Astrocyte of the cerebellum (primary cell): ENCODE measurements around the gene SLC13A4.

Source experiments
- DNase-seq: peaks from one replicate; pipeline ENCODE4 v3.0.0-alpha.2; 2011; ENCODE audit warnings: low read depth
- H3K4me3 ChIP-seq: 2 replicates; pipeline ENCODE4 v1.5.1; 2011; ENCODE audit warnings: mild to moderate bottlenecking, low read depth, low read length, moderate library complexity
- CTCF ChIP-seq: IDR thresholded peaks from 2 replicates; pipeline ENCODE4 v1.5.1; 2012; ENCODE audit warnings: low read length, low read depth, moderate library complexity, mild to moderate bottlenecking; ENCODE audit errors: missing control alignments
- in situ Hi-C: cut with HindIII; loops from 2 replicates; pipeline ENCODE4 v1.10.0; 2017; ENCODE audit warnings: low sequenced_read_pairs

Gene SLC13A4

GRCh38 chr7:135771051-135771450, 43.1 kb upstream of the SLC13A4 start:
- no peak for DNase-seq
- TF ChIP-seq CTCF: no peak
- in situ Hi-C loops: no loop called here
- no peak overlapping the region for H3K4me3 ChIP-seq

GRCh38 chr7:135770139-135770710, 42.2 kb upstream of the SLC13A4 start:
- TF ChIP-seq CTCF: no peak
- in situ Hi-C loops: no loop called here
- no peak overlapping the region for H3K4me3 ChIP-seq
- DNase-seq: no peak

GRCh38 chr7:135769005-135769802, 41.2 kb upstream of the SLC13A4 start:
- H3K4me3 ChIP-seq: no peak overlapping the region
- in situ Hi-C loops: no loop called here
- no peak for TF ChIP-seq CTCF
- no peak for DNase-seq

- in situ Hi-C loops: no loop called here
- no peak for DNase-seq
- TF ChIP-seq CTCF: no peak
- H3K4me3 ChIP-seq: no peak overlapping the region
Observed at GRCh38 chr7:135768467-135768866, 40.5 kb upstream of the SLC13A4 start.

- in situ Hi-C loops: no loop called here
- no peak for TF ChIP-seq CTCF
- no peak overlapping the region for H3K4me3 ChIP-seq
- no peak for DNase-seq
Observed at GRCh38 chr7:135768064-135768463, 40.1 kb upstream of the SLC13A4 start.

- H3K4me3 ChIP-seq: no peak overlapping the region
- TF ChIP-seq CTCF: no peak
- DNase-seq: peak; percentile 55
- in situ Hi-C loops: no loop called here
Observed at GRCh38 chr7:135763261-135763660, 35.3 kb upstream of the SLC13A4 start.
